ENCODE measurements around the gene ARL5A. TPM values are rescaled to one million over a fixed set of nuclear protein-coding genes. Genes with fewer than 3 reads are reported as not detected.

ARL5A gene
- total and polyA plus RNA-seq, 9 of the 15 experiments (the other 6 are each of a cell fraction or from before 2014, with no cell fraction given) = 16.3 to 117 (median 88.4) TPM

DNA sequence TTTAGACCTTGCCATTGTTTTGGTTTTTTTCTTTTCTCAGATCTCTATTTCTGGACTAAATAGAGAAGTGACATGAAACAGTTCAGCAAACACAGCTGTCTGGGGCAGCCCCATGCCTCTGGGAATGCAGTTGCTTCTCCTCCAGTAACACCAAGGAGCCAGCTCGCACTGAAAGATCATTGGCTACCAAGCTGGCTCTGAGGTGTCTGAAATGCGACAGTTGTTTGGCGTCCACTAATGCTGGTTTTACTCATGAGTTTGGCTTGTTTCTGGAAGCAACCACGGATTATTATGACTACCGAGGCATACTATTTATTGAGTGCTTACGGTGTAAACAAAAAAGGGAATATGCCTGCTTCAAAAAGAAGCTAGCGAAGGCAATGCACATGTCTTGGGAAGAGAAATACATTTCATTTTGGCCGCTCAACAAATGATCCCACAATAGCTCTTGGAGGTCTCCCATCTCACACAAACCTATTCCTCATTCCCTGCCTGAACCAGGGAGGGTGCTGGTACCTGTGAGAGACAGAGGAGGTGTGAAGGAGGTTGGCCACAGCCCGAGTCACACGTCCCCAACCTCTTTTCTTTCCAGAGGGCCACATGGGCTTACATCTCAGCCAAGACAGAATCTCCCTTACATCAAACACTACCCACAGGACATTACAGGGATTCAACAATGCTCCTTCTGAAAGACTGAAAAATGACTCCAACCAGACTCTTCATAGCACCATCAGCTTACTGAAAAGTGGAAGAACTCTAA lies 56.4 kb downstream of the ARL5A start:
- POLR2A ChIA-PET = no interaction called here
- no peak for FAIRE-seq
- no peaks in the 10 kb centered on the region for H3K79me2 ChIP-seq (ENCODE audit: control insufficient read depth, insufficient read depth, low read length)

More for the DNA sequence above, 56.4 kb downstream of the ARL5A start:
- in situ Hi-C loops (cut with MboI) = no loop called here
- CTCF ChIA-PET (ENCODE audit: low intra/inter-chr PET ratio) = no interaction called here
- Histone ChIP-seq H3K9me3 (replicated peaks; ENCODE audit: control insufficient read depth, insufficient read depth, low read depth, low read length) (no peaks in the 10 kb centered on the region), H3K4me1 (replicated peaks in 1 of 2; ENCODE audit: control insufficient read depth in 2 of 2, insufficient read depth in 2 of 2, low read length in 2 of 2) (peaks cover 7 to 42% of the 10 kb centered on the region in 2 experiments), H4K20me1 (replicated peaks; ENCODE audit: control insufficient read depth, insufficient read depth, low read length) (no peaks in the 10 kb centered on the region), H2AFZ (ENCODE audit: low read depth, low read length) (no peak overlapping the region), H3K4me3 (no peak overlapping the region), H3K27ac (ENCODE audit: extremely low read depth, low read depth, low read length) (no peak overlapping the region), H3K27me3 (ENCODE audit: control insufficient read depth in 2 of 2, insufficient read depth in 2 of 2, low read length in 2 of 2) (no peaks in the 10 kb centered on the region), H3K9me1 (ENCODE audit: control insufficient read depth, insufficient read depth, low read length) (no peaks in the 10 kb centered on the region), H3K36me3 (ENCODE audit: control insufficient read depth, insufficient read depth, low read length) (peaks cover 11% of the 10 kb centered on the region; the same call in 2 of the 3 replicates), H3K9ac (ENCODE audit: insufficient read depth in 1 of 2, low read depth in 2 of 2, low read length in 2 of 2) (no peak overlapping the region), H3K4me2 (ENCODE audit: insufficient read depth, low read length) (no peak overlapping the region)
- no peak for ATAC-seq
- BruUV-seq (replicated peaks) = no TSS peak
- TF ChIP-seq KAT2B (IDR thresholded peaks at IDR 0.05; ENCODE audit: low read depth, low read length) (no peak), ZNF165 (CRISPR knock-in tag; IDR thresholded peaks at IDR 0.05; ENCODE audit: borderline replicate concordance) (no peak), NFIC (IDR thresholded peaks at IDR 0.05) (no peak), ZZZ3 (IDR thresholded peaks at IDR 0.05) (no peak), EHMT2 (IDR thresholded peaks at IDR 0.05) (no peak), TFAP4 (CRISPR knock-in tag; IDR thresholded peaks at IDR 0.05; ENCODE audit: borderline replicate concordance) (0 out of 2 replicates have a peak, but pooled peaks have one; percentile 26), SMARCC2 (IDR thresholded peaks at IDR 0.05; ENCODE audit: low read depth) (no peak), PHF8 (IDR thresholded peaks at IDR 0.05; ENCODE audit: borderline replicate concordance, low read length) (no peak), C11orf30 (IDR thresholded peaks at IDR 0.05; ENCODE audit: low read depth) (no peak), MCM5 (IDR thresholded peaks at IDR 0.05; ENCODE audit: low read depth) (no peak), SPI1 (IDR thresholded peaks at IDR 0.05; ENCODE audit: borderline replicate concordance, low read depth, low read length) (0 out of 2 replicates have a peak, but pooled peaks have one; percentile 6), POLR2B (IDR thresholded peaks at IDR 0.05; ENCODE audit: low read depth, partially characterized antibody) (no peak)
- TF ChIP-seq, protein P1, sequence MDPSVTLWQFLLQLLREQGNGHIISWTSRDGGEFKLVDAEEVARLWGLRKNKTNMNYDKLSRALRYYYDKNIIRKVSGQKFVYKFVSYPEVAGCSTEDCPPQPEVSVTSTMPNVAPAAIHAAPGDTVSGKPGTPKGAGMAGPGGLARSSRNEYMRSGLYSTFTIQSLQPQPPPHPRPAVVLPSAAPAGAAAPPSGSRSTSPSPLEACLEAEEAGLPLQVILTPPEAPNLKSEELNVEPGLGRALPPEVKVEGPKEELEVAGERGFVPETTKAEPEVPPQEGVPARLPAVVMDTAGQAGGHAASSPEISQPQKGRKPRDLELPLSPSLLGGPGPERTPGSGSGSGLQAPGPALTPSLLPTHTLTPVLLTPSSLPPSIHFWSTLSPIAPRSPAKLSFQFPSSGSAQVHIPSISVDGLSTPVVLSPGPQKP (CRISPR knock-in tag; IDR thresholded peaks at IDR 0.05) = no peak
- TF ChIP-seq, protein P2, sequence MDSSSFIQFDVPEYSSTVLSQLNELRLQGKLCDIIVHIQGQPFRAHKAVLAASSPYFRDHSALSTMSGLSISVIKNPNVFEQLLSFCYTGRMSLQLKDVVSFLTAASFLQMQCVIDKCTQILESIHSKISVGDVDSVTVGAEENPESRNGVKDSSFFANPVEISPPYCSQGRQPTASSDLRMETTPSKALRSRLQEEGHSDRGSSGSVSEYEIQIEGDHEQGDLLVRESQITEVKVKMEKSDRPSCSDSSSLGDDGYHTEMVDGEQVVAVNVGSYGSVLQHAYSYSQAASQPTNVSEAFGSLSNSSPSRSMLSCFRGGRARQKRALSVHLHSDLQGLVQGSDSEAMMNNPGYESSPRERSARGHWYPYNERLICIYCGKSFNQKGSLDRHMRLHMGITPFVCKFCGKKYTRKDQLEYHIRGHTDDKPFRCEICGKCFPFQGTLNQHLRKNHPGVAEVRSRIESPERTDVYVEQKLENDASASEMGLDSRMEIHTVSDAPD (CRISPR knock-in tag; IDR thresholded peaks at IDR 0.05) = no peak
- DNase-seq (ENCODE audit: extremely low read depth in 1 of 4, low spot score in 3 of 4) = no peak
- intact Hi-C loops (cut with micrococcal nuclease) = no loop called here
- 86% methylated on average over 10 of the region's 10 CpGs for WGBS (ENCODE audit: insufficient coverage, low coverage, missing lambda C conversion rate)

Data from K562 (cell line).